AG04450 (cell line): ENCODE results near the gene ZC3H7A. TPM values are rescaled to one million over a fixed set of nuclear protein-coding genes. Genes with fewer than 3 reads are reported as not detected.

ENCODE experiments used
- CTCF ChIA-PET: fragments of 300-600, 350-600 bp; formaldehyde crosslinking; extraction: SDS; loops from one replicate; lab custom pipeline; 2022; ENCODE audit warnings: antibody characterized with exemption, inconsistent platforms; lab: Charles Lee
- POLR2A ChIA-PET: fragments of 350-600 bp; formaldehyde crosslinking; extraction: SDS; loops from one replicate; lab custom pipeline; 2021; ENCODE audit warnings: antibody characterized with exemption, inconsistent platforms; lab: Yijun Ruan, JAX
- DNase-seq: peaks from one replicate; pipeline ENCODE4 v3.0.0-alpha.2; 2011; ENCODE audit warnings: low read depth, low spot score
- H3K27ac ChIP-seq: one replicate; pipeline ENCODE4 v1.5.1; 2012; ENCODE audit warnings: low read depth, low read length, control low read depth
- H3K27me3 ChIP-seq: one replicate; pipeline ENCODE4 v1.6.0; 2012; ENCODE audit warnings: low read length; ENCODE audit not compliant: control insufficient read depth, insufficient read depth
- H3K4me3 ChIP-seq: 2 replicates; pipeline ENCODE4 v1.5.1; 2011; ENCODE audit warnings: mild to moderate bottlenecking, low read depth, low read length, control low read depth
- H3K9me3 ChIP-seq: 2 replicates; pipeline ENCODE4 v1.5.1; 2012; ENCODE audit warnings: low read length; ENCODE audit not compliant: control insufficient read depth, insufficient read depth
- CTCF ChIP-seq: IDR thresholded peaks from 2 replicates; pipeline ENCODE4 v1.5.1; 2011; ENCODE audit warnings: low read depth, low read length, control low read depth, inconsistent platforms
- polyA plus RNA-seq: library from polyadenylated mRNA; depleted of rRNA; stranded (reverse); fragments of >200 nt; gene quantifications from 2 replicates; pipeline ENCODE4 v1.2.3, GENCODE V29; 2011

ZC3H7A gene
- polyA plus RNA-seq, 1 experiment = 72.6 TPM

GRCh38 chr16:11738742-11739544 is 58.1 kb downstream of the ZC3H7A start:
- Histone ChIP-seq H3K4me3 (no peak overlapping the region), H3K27ac (no peak overlapping the region), H3K9me3 (no peaks in the 10 kb centered on the region), H3K27me3 (no peaks in the 10 kb centered on the region)
- TF ChIP-seq CTCF = no peak
- POLR2A ChIA-PET = interaction anchor here (0.7 kb wide), 2 partner anchors 32 to 150 kb away, joined by 3 to 7 read pairs; no protein-coding TSS in a partner anchor
- DNase-seq = no peak
- CTCF ChIA-PET = no interaction called here

GRCh38 chr16:11737713-11738112 is 59.3 kb downstream of the ZC3H7A start:
- POLR2A ChIA-PET = interaction anchor here (0.7 kb wide), 1 partner anchor 148 kb away, joined by 7 read pairs; no protein-coding TSS in a partner anchor
- no peak for DNase-seq
- Histone ChIP-seq H3K27ac (no peak overlapping the region), H3K9me3 (no peaks in the 10 kb centered on the region), H3K4me3 (no peak overlapping the region), H3K27me3 (no peaks in the 10 kb centered on the region)
- TF ChIP-seq CTCF = no peak
- CTCF ChIA-PET = interaction anchor here (0.5 to 1.3 kb wide), 4 partner anchors 23 to 351 kb away, joined by 3 to 5 read pairs (median 4); no protein-coding TSS in a partner anchor

GRCh38 chr16:11736903-11737302 is 60.2 kb downstream of the ZC3H7A start:
- Histone ChIP-seq H3K9me3 (no peaks in the 10 kb centered on the region), H3K4me3 (no peak overlapping the region), H3K27ac (no peak overlapping the region), H3K27me3 (no peaks in the 10 kb centered on the region)
- DNase-seq = no peak
- ChIA-PET POLR2A (no interaction called here), CTCF (interaction anchor here (0.5 to 1.3 kb wide), 5 partner anchors 23 to 774 kb away, joined by 3 to 5 read pairs (median 4); partner anchors contain the start of gene ZC3H7A)
- TF ChIP-seq CTCF = no peak

- CTCF ChIA-PET = interaction anchor here (1.1 to 1.3 kb wide), 2 partner anchors 23 to 61 kb away, joined by 4 to 12 read pairs; partner anchors contain the start of gene ZC3H7A
- H3K4me3 ChIP-seq = no peak overlapping the region
- POLR2A ChIA-PET = no interaction called here
- no peaks in the 10 kb centered on the region for H3K9me3 ChIP-seq
- DNase-seq = no peak
- no peak for TF ChIP-seq CTCF
- H3K27ac ChIP-seq = no peak overlapping the region
- H3K27me3 ChIP-seq = no peaks in the 10 kb centered on the region
Observed at GRCh38 chr16:11735787-11736186, 61.3 kb downstream of the ZC3H7A start.

GRCh38 chr16:11734653-11735043 is 62.4 kb downstream of the ZC3H7A start:
- no peaks in the 10 kb centered on the region for H3K9me3 ChIP-seq
- no peak overlapping the region for H3K4me3 ChIP-seq
- CTCF ChIA-PET = interaction anchor here (1.2 to 1.5 kb wide), 2 partner anchors 21 to 63 kb away, joined by 3 read pairs; no protein-coding TSS in a partner anchor
- TF ChIP-seq CTCF = no peak
- no peak for DNase-seq
- H3K27me3 ChIP-seq = no peaks in the 10 kb centered on the region
- no peak overlapping the region for H3K27ac ChIP-seq
- POLR2A ChIA-PET = no interaction called here
